Measurements from ENCODE around the gene UBIAD1.

DNA sequence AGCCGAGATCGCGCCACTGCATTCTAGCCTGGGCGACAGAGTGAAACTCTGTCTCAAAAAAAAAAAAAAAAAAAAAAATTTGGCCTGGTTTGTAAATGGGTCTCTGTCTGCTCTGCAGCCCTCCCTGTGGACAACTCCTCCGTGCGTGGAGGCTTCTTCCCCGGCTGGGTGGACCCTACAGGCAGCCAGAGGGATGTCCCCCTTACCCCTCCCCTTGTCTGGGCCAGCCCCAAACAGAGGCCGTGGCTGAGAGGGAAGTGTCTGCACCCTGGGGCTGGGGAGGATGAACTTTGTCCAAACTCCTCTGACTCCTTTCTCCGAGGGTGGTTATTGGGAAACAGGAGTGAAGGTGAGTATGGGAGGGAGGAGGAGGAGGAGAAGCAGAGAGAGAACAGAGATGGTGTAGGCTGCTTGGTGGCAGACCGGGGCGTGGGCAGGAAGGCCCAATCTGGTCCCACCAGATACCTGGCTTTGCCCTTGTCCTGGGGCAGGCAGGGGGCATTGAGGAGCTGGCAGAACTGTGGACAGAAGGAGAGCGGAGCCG, 61.3 kb downstream of the UBIAD1 start:
- TF ChIP-seq, protein P1, sequence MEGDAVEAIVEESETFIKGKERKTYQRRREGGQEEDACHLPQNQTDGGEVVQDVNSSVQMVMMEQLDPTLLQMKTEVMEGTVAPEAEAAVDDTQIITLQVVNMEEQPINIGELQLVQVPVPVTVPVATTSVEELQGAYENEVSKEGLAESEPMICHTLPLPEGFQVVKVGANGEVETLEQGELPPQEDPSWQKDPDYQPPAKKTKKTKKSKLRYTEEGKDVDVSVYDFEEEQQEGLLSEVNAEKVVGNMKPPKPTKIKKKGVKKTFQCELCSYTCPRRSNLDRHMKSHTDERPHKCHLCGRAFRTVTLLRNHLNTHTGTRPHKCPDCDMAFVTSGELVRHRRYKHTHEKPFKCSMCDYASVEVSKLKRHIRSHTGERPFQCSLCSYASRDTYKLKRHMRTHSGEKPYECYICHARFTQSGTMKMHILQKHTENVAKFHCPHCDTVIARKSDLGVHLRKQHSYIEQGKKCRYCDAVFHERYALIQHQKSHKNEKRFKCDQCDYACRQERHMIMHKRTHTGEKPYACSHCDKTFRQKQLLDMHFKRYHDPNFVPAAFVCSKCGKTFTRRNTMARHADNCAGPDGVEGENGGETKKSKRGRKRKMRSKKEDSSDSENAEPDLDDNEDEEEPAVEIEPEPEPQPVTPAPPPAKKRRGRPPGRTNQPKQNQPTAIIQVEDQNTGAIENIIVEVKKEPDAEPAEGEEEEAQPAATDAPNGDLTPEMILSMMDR (conservative IDR thresholded peaks at IDR 0.05; ENCODE audit: low read depth in 2 of 2), result no peak
- TF ChIP-seq, protein P2, sequence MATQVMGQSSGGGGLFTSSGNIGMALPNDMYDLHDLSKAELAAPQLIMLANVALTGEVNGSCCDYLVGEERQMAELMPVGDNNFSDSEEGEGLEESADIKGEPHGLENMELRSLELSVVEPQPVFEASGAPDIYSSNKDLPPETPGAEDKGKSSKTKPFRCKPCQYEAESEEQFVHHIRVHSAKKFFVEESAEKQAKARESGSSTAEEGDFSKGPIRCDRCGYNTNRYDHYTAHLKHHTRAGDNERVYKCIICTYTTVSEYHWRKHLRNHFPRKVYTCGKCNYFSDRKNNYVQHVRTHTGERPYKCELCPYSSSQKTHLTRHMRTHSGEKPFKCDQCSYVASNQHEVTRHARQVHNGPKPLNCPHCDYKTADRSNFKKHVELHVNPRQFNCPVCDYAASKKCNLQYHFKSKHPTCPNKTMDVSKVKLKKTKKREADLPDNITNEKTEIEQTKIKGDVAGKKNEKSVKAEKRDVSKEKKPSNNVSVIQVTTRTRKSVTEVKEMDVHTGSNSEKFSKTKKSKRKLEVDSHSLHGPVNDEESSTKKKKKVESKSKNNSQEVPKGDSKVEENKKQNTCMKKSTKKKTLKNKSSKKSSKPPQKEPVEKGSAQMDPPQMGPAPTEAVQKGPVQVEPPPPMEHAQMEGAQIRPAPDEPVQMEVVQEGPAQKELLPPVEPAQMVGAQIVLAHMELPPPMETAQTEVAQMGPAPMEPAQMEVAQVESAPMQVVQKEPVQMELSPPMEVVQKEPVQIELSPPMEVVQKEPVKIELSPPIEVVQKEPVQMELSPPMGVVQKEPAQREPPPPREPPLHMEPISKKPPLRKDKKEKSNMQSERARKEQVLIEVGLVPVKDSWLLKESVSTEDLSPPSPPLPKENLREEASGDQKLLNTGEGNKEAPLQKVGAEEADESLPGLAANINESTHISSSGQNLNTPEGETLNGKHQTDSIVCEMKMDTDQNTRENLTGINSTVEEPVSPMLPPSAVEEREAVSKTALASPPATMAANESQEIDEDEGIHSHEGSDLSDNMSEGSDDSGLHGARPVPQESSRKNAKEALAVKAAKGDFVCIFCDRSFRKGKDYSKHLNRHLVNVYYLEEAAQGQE (IDR thresholded peaks at IDR 0.05; ENCODE audit: unreplicated experiment), result no peak
- no peak for TF ChIP-seq POLR2AphosphoS5 (IDR thresholded peaks at IDR 0.05; ENCODE audit: low read depth)
